Subcutaneous abdominal adipose tissue (tissue), 5 donors: Measurements from ENCODE around the gene L3MBTL3.
"Not testable (repeated sequence)": the region's sequence is repeated elsewhere in the genome, so short reads cannot be mapped to it uniquely, and the experiment has no call there.

Experiments used
- H3K27ac ChIP-seq: one replicate; pipeline ENCODE4 v1.7.0; 2013; ENCODE audit warnings: low read depth, mild to moderate bottlenecking, inconsistent platforms, low read length, moderate library complexity
- H3K27me3 ChIP-seq, 5 donors: one replicate each; pipeline ENCODE4 v1.7.0; 2013; ENCODE audit warnings: low read length in 5 of 5, inconsistent platforms in 1 of 5; ENCODE audit not compliant: control insufficient read depth in 5 of 5, insufficient read depth in 4 of 5
- H3K36me3 ChIP-seq, 5 donors: one replicate each; pipeline ENCODE4 v1.7.0; 2013; ENCODE audit warnings: low read length in 5 of 5; ENCODE audit not compliant: control insufficient read depth in 5 of 5, insufficient read depth in 5 of 5
- H3K4me1 ChIP-seq, 5 donors: one replicate each; pipeline ENCODE4 v1.7.0; 2013; ENCODE audit warnings: low read length in 5 of 5, mild to moderate bottlenecking in 3 of 5, moderate library complexity in 1 of 5; ENCODE audit not compliant: control insufficient read depth in 5 of 5, insufficient read depth in 5 of 5
- H3K4me3 ChIP-seq, 5 donors: one replicate each; pipeline ENCODE4 v1.7.0; 2013; ENCODE audit warnings: low read length in 5 of 5, low read depth in 1 of 5
- H3K9ac ChIP-seq, 5 donors: one replicate each; pipeline ENCODE4 v1.7.0; 2013; ENCODE audit warnings: low read length in 5 of 5, mild to moderate bottlenecking in 4 of 5, moderate library complexity in 3 of 5
- H3K9me3 ChIP-seq, 5 donors: one replicate each; pipeline ENCODE4 v1.7.0; 2013; ENCODE audit warnings: low read length in 5 of 5; ENCODE audit not compliant: control insufficient read depth in 5 of 5
- donor health status: healthy.
- donor health status: healthy.
- donor health status: healthy.
- donor health status: healthy.
- donor health status: healthy.

L3MBTL3 gene

DNA sequence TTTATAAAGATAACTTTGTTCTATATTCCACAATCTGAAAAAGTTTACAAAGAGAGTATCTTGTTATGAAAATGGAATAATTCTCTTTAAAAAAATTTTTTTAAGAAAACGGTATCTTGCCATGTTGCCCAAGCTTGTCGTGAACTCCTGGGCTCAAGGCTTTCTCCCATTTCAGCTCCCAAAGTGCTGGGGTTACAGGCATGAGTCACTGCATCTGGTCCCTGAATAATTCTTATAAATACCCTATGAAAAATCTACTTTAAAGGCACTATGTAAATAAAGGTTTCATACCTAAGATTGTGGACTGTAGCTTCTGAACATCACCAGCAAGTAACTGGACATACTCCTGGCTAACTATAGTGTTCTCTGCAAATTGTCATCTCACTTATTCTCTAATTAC is 144.0 kb downstream of the L3MBTL3 start:
- Histone ChIP-seq H3K4me1 (no peaks in the 10 kb centered on the region), H3K27me3 (no peaks in the 10 kb centered on the region), H3K9me3 (peaks cover 0 to 9% (median 0%) of the 10 kb centered on the region in 5 donors), H3K36me3 (no peaks in the 10 kb centered on the region), H3K9ac (no peak overlapping the region), H3K4me3 (no peak overlapping the region), H3K27ac (no peak overlapping the region)

GRCh38 chr6:130163266-130163665 is 144.9 kb downstream of the L3MBTL3 start:
- Histone ChIP-seq H3K27ac (no peak overlapping the region), H3K36me3 (no peaks in the 10 kb centered on the region), H3K9ac (no peak overlapping the region), H3K4me1 (no peaks in the 10 kb centered on the region), H3K27me3 (no peaks in the 10 kb centered on the region), H3K4me3 (no peak overlapping the region), H3K9me3 (peaks cover 0 to 9% (median 0%) of the 10 kb centered on the region in 5 donors)

GRCh38 chr6:130164251-130164650 is 145.9 kb downstream of the L3MBTL3 start:
- Histone ChIP-seq H3K4me1 (no peaks in the 10 kb centered on the region), H3K4me3 (no peak overlapping the region), H3K27ac (no peak overlapping the region)

DNA sequence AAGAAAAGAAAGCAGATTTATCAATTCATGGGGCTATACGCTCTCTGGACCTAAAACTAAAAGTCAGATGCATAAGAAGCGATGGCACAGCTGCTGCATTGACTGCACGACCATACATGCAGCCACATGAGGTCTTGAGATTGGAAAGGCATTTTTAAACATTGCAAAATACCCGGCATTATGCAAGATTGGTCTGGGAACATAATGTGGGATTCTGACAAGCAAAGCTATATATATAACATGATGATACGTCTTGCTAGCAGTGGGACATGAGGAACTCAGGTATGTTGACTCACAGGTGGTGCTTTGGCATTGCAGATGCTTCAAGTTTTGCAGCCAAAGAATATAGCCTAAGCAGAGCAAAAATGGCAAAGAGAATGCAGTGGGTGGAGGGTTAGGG is 149.3 kb downstream of the L3MBTL3 start:
- H3K9me3 ChIP-seq, result no peaks in the 10 kb centered on the region

More at GRCh38 chr6:130164251-130164650, 145.9 kb downstream of the L3MBTL3 start:
- Histone ChIP-seq H3K36me3 (no peaks in the 10 kb centered on the region), H3K9me3 (peaks cover 0 to 4% (median 0%) of the 10 kb centered on the region in 5 donors), H3K27me3 (no peaks in the 10 kb centered on the region), H3K9ac (no peak overlapping the region)

DNA sequence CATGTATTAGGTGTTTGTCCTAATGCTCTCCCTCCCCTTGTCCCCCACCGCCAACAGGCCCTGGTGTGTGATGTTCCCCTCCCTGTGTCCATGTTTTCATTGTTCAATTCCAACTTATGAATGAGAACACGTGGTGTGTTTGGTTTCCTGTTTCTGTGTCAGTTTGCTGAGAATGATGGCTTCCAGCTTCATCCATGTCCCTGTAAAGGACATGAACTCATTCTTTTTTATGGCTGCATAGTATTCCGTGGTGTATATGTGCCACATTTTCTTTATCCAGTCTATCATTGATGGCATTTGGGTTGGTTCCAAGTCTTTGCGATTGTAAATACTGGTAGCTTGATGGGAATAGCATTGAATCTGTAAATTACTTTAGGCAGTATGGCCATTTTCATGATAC is 151.8 kb downstream of the L3MBTL3 start:
- not testable (repeated sequence) for H3K4me1 ChIP-seq, H3K9ac ChIP-seq, H3K27ac ChIP-seq, H3K36me3 ChIP-seq, H3K9me3 ChIP-seq, H3K4me3 ChIP-seq, H3K27me3 ChIP-seq

More for the DNA sequence above, 149.3 kb downstream of the L3MBTL3 start:
- H3K36me3 ChIP-seq, result no peaks in the 10 kb centered on the region
- no peak overlapping the region for H3K27ac ChIP-seq
- no peak overlapping the region for H3K9ac ChIP-seq
- no peaks in the 10 kb centered on the region for H3K27me3 ChIP-seq
- H3K4me3 ChIP-seq, result no peak overlapping the region
- no peaks in the 10 kb centered on the region for H3K4me1 ChIP-seq

DNA sequence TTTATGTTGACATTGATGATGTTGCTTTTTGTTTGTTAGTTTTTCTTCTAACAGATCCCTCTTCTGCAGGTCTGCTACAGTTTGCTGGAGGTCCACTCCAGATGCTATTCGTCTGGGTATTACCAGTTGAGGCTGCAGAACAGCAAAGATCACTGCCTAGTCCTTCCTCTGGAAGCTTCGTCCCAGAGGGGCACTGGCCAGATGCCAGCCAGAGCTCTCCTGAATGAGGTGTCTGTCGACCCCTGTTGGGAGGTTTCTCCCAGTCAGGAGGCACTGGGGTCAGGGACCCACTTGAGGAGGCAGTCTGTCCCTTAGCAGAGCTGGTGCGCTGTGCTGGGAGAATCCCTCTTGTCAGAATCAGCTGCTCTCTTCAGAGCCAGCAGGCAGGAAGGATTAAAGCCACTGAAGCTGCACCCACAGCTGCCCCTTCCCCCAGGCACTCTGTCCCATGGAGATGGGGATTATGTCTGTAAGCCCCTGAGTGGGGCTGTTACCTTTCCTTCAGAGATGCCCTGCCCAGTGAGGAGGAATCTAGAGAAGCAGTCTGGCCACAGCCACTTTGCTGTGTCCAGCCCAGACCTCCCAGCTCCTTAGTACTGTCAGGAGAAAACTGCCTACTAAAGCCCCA is 155.1 kb downstream of the L3MBTL3 start:
- not testable (repeated sequence) for H3K27ac ChIP-seq, H3K4me3 ChIP-seq, H3K9ac ChIP-seq, H3K4me1 ChIP-seq, H3K9me3 ChIP-seq, H3K27me3 ChIP-seq, H3K36me3 ChIP-seq

DNA sequence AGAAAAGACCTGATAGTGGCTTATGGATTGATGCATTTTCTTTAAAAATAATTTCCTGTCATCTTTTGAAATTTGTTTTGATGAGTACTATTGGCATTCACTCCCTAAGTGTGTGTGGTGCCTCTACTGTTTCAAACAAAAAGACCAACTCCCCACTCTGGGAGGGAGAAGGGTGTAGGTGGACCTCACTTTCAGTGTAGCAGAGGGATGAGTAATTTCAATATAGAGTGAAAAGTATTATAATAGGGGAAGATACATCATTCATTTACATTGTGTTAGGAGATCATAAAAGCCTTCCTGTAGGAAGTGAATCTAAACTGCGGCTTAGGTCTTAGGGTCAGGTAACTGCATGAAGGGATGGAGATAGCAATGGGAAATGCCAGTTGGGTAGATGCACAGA is 158.0 kb downstream of the L3MBTL3 start:
- H3K36me3 ChIP-seq, result no peaks in the 10 kb centered on the region
- H3K4me1 ChIP-seq, result no peaks in the 10 kb centered on the region
- no peak overlapping the region for H3K27ac ChIP-seq
- no peak overlapping the region for H3K4me3 ChIP-seq
- H3K9me3 ChIP-seq, result no peaks in the 10 kb centered on the region
- H3K27me3 ChIP-seq, result no peaks in the 10 kb centered on the region
- no peak overlapping the region for H3K9ac ChIP-seq

GRCh38 chr6:130178692-130179091 is 160.3 kb downstream of the L3MBTL3 start:
- Histone ChIP-seq H3K27me3 (no peaks in the 10 kb centered on the region), H3K9me3 (no peaks in the 10 kb centered on the region)

DNA sequence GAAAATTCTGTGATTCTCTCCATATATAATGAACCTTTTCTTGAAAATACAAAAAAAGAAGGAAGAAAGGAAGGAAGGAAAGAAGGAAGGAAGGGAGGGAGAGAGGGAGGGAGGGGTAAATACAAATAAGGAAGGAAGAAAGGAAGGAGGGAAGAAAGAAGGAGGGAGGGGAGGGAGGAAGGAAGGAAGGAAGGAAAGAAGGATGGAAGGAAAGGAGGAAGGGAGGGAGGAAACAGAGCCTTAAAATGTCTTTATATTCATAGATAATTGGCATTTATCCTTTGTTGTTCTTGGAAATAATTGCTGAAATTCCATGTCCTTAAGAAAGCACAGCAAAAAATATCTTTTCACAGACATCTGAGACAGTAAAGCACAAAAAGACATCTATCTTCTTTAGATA is 164.1 kb downstream of the L3MBTL3 start:
- H3K4me1 ChIP-seq, result no peaks in the 10 kb centered on the region
- no peaks in the 10 kb centered on the region for H3K9me3 ChIP-seq
- H3K4me3 ChIP-seq, result no peak overlapping the region
- H3K27me3 ChIP-seq, result no peaks in the 10 kb centered on the region
- H3K27ac ChIP-seq, result no peak overlapping the region
- H3K36me3 ChIP-seq, result no peaks in the 10 kb centered on the region
- no peak overlapping the region for H3K9ac ChIP-seq

More at GRCh38 chr6:130178692-130179091, 160.3 kb downstream of the L3MBTL3 start:
- Histone ChIP-seq H3K4me3 (no peak overlapping the region), H3K9ac (no peak overlapping the region), H3K4me1 (no peaks in the 10 kb centered on the region), H3K36me3 (no peaks in the 10 kb centered on the region), H3K27ac (no peak overlapping the region)

DNA sequence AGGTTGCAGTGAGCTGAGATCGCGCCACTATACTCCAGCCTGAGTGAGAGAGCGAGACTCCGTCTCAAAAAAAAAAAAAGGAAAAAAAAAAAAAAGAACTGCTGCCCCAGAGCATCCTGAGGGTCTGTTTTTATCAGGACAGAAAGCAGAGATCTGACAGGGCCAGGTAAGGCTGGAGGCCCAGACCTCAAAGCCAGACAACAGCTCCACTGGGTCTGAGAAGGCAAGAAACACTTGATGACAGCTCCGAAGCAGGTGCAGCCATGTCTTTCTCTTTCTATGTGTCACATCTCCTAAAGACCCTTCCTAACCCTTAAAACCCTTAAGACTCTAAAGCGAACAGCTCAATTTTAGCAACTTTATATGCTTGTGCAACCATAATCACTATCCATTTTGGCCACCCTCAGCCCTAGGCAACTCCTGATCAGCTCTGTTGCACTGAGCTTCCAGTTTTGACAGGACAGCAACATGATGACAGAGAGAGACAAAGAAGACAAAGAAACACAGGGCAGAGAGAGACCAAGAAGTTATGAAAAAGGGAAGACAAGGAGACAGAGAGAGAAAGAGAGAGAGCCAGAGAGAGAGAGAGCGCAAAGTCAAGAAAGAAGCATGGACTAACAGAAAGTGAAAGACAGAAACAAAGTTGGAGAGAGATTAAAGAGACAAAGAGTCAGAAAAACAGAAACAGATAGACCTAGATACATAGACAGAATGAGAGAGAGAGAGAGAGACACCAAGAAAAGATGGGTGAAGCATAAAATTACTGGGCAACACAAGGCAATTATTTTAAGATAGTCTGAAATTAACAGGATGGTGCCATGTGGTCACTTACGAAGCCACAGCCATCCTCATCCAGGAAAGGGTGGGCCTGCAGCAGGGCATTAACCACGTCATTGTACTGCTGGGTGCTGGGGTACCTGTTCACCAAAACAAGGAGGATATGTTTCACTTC is 165.2 kb downstream of the L3MBTL3 start:
- H3K27me3 ChIP-seq, result no peaks in the 10 kb centered on the region
- H3K36me3 ChIP-seq, result no peaks in the 10 kb centered on the region
- H3K4me1 ChIP-seq, result no peaks in the 10 kb centered on the region
- no peak overlapping the region for H3K4me3 ChIP-seq
- H3K27ac ChIP-seq, result no peak overlapping the region
- H3K9me3 ChIP-seq, result no peaks in the 10 kb centered on the region
- no peak overlapping the region for H3K9ac ChIP-seq
